SW480 (cell line): ENCODE results near the gene GTF2H3.
A peak's percentile ranks its signal among the peaks of the same experiment; 100 is the strongest.

ENCODE experiments used
- DNase-seq: peaks from one replicate; pipeline ENCODE4 v3.0.0-alpha.2; 2016; ENCODE audit warnings: low spot score

The GTF2H3 gene

DNA sequence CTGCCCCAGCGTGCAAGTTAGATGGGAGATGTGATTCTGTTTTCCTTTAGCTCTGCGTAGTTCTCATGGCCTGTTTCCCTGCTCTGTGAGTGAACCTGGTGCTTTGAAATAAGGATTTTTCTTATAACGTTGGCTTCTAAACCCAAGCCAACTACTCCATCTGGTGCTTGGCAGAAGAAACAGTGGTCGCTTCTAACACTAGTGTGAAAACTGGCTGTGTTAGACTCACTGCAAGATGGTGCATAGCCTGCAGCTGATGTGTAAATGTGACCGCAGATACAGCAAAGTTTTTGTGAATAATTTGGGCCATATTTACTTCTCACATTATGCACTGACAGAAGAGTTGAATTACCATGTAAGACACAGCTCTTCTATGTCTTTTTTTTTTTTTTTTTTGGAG, 12.2 kb downstream of the GTF2H3 start:
- DNase-seq: no peak

GRCh38 chr12:123648401-123648800, 14.8 kb downstream of the GTF2H3 start:
- DNase-seq: no peak

GRCh38 chr12:123654129-123654701, 20.6 kb downstream of the GTF2H3 start:
- DNase-seq: no peak

GRCh38 chr12:123655420-123655819, 21.8 kb downstream of the GTF2H3 start:
- DNase-seq: no peak

GRCh38 chr12:123656392-123656791, 22.8 kb downstream of the GTF2H3 start:
- DNase-seq: no peak

DNA sequence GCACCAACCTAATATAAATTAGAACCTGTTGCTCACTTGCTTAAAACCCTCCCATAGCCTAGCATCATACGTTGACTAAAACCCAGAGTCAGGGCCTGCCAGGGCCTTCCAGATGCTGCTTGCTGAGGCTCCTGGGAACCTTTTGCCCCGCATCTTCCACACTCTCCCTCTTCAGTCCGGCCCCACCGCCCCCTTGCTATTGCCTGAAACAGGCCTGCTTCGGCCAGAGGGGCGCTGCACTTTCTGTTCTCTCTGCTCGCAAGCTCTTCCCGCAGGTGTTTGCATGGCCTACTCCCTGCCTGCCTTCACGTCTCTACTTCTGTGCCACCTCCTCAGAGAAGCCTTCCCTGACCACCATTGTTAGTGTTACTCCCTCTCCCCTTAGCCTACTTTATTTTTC, 23.6 kb downstream of the GTF2H3 start:
- DNase-seq: no peak

DNA sequence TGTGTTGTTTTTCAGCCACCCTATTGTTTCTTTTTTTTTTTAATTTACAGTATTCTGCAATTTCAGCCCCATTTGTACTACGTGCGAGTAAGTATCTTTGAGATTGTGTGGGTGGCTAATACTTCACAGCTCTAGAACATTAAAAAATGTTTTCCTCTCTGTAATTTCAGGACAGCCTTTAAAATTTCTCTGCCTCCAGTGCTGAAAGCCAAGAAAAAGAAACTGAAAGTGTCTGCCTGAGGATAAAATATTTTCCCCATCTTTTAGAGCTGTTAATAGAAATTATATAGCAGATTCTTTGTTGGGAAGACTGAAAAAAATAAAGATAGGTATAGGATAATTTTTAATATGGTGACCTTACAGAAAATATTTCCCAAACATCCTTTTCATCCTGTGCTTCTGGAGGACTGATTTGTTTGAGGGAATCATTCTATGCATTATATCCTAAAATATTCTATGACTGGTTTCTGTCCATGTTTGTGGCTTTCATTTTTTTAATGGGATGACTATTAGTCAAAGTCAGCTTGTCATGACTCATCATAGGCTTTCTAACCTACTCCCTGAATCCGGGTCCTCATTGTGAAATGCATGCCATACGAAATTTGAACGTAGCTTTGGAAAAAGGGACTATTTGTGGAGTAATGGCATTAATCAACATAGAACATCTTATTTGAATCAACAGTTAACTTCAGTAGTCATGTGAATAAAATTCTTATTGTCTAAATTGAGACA, 26.5 kb downstream of the GTF2H3 start:
- DNase-seq: peak; percentile 54

- no peak for DNase-seq
These were observed 34.1 kb downstream of the GTF2H3 start for GRCh38 chr12:123667771-123668170.

DNA sequence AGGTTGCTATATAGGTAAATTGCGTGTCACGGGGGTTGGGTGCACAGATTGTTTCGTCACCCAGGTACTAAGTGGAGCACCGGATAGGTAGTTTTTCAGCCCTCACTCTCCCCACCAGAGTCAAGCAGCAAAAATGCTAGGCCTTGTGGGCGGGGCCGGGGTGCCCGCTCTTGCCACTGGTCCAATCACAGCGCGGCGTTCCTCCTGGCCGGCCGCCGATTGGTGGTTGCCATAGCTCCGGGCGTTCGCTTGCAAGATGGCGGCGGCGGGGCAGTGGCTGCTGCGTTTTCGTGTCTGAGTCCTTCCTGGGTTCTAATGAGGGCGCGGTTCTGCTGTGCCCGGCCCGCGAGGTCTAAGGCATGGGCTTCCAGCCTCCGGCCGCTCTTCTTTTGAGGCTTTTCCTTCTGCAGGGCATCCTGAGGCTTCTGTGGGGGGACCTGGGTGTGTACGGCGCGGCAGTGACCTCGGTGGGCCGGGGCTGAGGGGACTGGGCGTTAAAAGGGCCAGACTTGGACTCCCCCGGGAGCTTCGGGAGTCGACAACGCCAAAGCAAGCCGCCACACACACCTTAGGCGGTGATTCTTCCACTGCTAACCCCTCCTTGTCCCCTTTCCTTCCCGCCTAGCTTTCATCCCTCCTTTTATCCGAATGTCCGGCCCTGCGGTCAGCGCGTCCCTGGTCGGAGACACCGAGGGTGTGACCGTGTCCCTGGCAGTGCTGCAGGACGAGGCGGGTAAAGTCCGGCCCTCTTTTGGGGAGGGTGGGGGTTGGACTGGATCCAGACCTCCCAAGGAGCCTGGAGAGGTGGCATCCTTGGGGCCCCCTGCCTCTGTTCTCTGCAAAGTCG, 37.5 kb downstream of the GTF2H3 start, which contains the start of gene TCTN2:
Gene TCTN2, plus strand, starts transcription at position 232 of the 847 bp plus-strand sequence. Its CDS starts 128 bp downstream, at position 360.
- peak; percentile 79 for DNase-seq

GRCh38 chr12:123671876-123672275, 38.2 kb downstream of the GTF2H3 start:
- no peak for DNase-seq

DNA sequence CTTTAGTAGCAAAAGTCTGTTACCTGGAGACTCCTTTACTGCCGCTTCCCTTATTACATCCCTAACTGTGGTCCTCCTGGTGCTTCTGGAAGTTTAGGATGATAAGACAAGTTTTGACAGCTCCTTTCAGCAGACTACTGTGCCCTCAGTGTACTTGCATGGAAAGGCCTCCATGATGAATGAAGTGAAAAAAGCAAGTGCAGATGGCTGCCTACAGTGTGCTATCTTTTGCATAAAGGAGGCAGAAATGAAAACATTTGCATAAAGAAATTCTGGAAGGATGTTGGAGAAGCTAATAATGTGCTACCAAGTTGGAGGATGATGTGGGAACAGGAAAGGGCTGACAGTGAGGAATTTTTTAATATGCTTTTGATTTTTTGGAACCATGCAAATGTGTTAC, 41.8 kb downstream of the GTF2H3 start:
- DNase-seq: no peak

DNA sequence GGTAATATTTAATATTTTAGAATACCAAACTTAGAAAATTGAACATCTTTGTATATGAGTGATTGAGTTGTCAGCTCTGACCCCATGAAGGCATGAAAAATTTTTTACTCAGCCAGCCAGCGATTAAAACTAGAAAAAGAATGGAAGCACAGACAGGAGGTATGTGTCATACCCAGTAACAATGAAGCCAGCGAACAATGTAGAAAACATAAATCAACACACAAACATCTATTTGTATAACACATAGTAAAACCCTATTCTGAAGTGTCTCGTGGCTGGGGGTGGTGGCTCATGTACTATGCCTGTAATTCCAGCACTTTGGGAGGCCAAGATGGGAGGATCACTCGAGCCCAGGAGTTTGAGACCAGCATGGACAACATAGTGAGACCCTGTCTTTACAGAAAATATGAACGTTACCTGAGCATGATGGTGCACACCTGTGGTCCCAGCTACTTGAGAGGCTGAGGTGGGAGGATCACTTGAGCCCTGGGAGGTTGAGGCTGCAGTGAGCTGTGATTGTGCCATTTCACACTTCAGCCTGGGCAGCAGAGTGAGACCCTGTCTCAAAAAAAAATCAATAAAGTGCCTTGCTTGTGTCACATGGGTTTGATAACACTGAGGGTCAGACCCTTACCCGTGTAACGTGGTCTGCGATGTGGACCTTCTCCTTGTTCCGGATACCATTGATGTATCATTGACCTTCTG, 43.1 kb downstream of the GTF2H3 start:
- no peak for DNase-seq

DNA sequence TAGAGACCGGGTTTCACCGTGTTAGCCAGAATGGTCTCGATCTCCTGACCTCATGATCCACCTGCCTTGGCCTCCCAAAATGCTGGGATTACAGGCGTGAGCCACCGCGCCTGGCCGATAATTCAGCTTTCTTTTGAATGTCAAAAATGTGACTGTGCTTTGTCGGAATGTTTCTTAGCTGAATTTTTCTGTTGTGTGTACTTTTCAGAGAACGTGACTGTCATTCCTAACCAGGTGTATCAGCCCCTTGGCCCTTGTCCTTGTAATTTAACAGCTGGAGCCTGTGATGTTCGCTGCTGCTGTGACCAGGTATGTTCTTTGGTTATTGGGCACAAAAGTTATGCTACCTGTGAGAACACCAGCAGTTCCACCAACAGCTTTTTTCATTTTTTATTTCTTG, 45.4 kb downstream of the GTF2H3 start:
- no peak for DNase-seq

DNA sequence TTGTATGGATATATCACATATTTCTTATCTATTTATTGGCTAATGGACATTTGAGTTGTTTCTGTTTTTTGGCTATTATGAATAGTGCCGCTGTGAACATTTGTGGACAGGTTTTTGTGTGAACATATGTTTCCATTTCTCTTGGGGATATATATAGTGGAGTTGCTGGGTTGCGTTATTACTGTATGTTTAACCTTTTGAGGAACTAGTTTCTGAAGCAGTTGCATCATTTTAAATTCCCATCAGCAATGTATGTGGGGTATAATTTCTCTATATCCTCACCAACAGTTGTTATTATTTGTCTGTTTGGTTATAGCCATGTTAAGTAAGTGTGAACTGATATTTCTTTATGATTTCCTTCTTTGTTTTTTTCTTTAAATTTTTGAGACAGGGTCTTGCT, 48.0 kb downstream of the GTF2H3 start:
- DNase-seq: no peak

DNA sequence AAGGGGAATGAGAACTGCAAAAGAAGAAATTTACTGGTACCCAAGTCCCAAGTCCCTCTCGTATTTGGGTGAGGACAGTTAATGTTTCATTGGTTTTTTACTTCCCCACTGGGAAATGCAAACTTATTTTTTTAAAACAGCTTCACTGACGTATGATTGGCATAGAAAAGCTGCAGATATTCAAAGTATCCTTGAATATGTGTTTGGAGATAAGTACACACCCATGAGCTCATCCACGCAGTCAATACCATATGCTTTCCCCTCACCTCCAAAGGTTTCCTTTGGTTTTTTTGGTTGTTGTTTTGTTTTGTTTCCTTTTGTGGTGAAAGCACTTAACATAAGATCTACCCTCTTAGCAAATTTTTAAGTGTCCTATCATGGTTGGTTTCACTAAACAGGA, 50.3 kb downstream of the GTF2H3 start:
- no peak for DNase-seq

GRCh38 chr12:123686636-123687190, 53.1 kb downstream of the GTF2H3 start:
- DNase-seq: no peak

DNA sequence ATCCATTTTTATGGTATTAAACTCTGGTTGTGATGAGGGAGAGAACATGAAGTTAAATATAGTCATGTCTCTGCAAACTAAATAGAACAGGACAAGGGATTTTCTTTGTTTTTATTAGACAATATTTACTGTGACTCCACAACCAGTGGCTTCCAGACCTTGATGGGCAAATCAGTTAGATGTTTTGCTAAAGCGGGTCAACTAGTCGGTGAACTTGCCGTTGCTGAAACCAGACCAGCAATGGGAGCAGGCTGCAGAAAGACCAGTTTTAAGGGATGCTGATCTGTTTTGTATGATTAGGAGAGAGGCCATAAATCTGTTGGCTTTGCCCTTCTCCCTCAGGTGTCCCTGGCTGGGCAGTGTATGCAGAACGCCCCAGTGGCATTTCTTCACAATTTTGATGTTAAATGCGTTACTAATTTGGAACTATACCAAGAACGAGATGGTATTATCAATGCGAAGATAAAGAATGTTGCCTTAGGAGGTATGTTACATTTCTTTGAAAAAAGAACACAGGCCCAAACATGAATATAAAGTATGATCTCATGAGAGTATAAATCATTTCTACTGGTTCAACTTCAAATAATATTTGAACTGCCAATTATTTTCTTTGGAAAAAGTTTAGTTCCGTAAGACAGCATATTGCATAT, 56.7 kb downstream of the GTF2H3 start:
- no peak for DNase-seq

DNA sequence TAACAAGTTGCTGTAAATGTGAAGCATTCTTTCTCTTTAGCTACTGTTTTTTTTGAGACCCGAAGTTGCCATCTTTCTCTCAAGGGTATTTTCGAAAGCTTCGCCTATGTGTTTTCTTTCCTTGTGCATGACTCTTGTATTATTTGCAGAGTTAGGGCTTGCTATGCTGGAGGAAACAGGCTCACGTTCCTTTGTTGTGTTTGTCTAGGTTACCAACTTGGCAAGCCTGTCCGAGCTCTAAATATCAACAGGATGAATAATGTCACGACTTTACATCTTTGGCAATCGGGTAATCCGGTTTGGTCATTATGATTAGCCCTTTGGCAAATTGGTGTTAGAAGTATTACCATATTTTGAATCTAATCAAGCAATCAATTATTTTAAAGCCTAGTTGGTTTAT, 62.6 kb downstream of the GTF2H3 start:
- no peak for DNase-seq

- DNase-seq: no peak
These were observed 63.0 kb downstream of the GTF2H3 start for GRCh38 chr12:123696646-123697045.

DNA sequence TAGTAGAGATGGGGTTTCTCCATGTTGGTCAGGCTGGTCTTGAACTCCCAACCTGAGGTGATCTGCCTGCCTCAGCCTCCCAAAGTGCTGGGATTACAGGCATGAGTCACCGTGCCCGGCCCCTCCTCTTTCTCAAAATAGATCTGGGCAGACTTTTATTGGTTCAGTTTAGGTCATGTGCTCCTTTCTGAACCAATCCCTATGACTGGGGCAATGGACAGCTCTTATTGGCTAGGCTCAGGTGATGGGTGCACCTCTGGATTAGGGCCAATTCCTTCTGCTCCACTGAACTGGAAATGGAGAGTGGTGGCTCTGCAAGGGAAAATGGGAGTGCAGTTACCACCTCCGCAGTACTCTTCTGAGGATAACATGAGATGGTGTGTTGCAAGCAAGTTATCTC, 72.3 kb downstream of the GTF2H3 start:
- DNase-seq: no peak

GRCh38 chr12:123707466-123707865, 73.8 kb downstream of the GTF2H3 start:
- no peak for DNase-seq
